PC-3 (cell line): ENCODE data around the gene CALML4. TPM values are rescaled to one million over a fixed set of nuclear protein-coding genes. Genes with fewer than 3 reads are reported as not detected.
A peak's percentile ranks its signal among the peaks of the same experiment; 100 is the strongest.

Source experiments
- ATAC-seq: fragments of 200-7000 bp; cut with Tn5 transposase; 2 replicates; pipeline ENCODE4 v1.9.1; 2020; ENCODE audit warnings: mild to moderate bottlenecking, moderate library complexity
- BruUV-seq: library from RNA; stranded (reverse); fragments of 400-500 nt; replicated peaks from 2 replicates; lab custom pipeline; 2021; lab: Mats Ljungman, UMichigan
- CTCF ChIA-PET: fragments of 300-600 bp; sonication (Branson Sonifier 250); formaldehyde crosslinking; loops from one replicate; lab custom pipeline; 2022; ENCODE audit warnings: antibody characterized with exemption; lab: Charles Lee
- POLR2A ChIA-PET: fragments of 300-600 bp; sonication (Branson Sonifier 250); formaldehyde crosslinking; loops from one replicate; lab custom pipeline; 2022; ENCODE audit warnings: antibody characterized with exemption; ENCODE audit not compliant: unreplicated experiment; lab: Charles Lee
- DNase-seq: peaks from one replicate; pipeline ENCODE4 v3.0.0-alpha.2; 2015
- H2AFZ ChIP-seq: fragments of 300-600 bp; sonication (generic); 2 replicates; pipeline ENCODE4 v1.6.0; 2016; ENCODE audit warnings: antibody characterized with exemption, low read length
- H3F3A ChIP-seq: fragments of 300-600 bp; sonication (generic); one replicate; pipeline ENCODE4 v1.6.0; 2017; ENCODE audit warnings: antibody characterized with exemption, low read length, control low read depth, mild to moderate bottlenecking; ENCODE audit not compliant: unreplicated experiment
- H3K27ac ChIP-seq: fragments of 300-600 bp; sonication (generic); 2 replicates; pipeline ENCODE4 v1.5.1; 2016; ENCODE audit warnings: mild to moderate bottlenecking, low read length
- H3K27me3 ChIP-seq: fragments of 300-600 bp; sonication (generic); 2 replicates; pipeline ENCODE4 v1.6.1; 2016; ENCODE audit warnings: low read length, mixed read lengths
- H3K36me3 ChIP-seq: fragments of 300-600 bp; sonication (generic); 2 replicates; pipeline ENCODE4 v1.6.1; 2016; ENCODE audit warnings: low read depth, mixed run types, low read length, mixed read lengths
- H3K4me1 ChIP-seq: fragments of 300-600 bp; sonication (generic); 2 replicates; pipeline ENCODE4 v1.5.1; 2016; ENCODE audit warnings: low read length; ENCODE audit not compliant: insufficient read depth
- H3K4me2 ChIP-seq: fragments of 300-600 bp; sonication (generic); 2 replicates; pipeline ENCODE4 v1.6.0; 2016; ENCODE audit warnings: low read length
- H3K4me3 ChIP-seq: fragments of 300-600 bp; sonication (generic); 2 replicates; pipeline ENCODE4 v1.5.1; 2016; ENCODE audit warnings: mild to moderate bottlenecking, low read length, mixed read lengths
- H3K79me2 ChIP-seq: fragments of 300-600 bp; sonication (generic); 2 replicates; pipeline ENCODE4 v1.6.1; 2017; ENCODE audit warnings: low read length, mixed read lengths
- H3K9ac ChIP-seq: fragments of 300-600 bp; sonication (generic); 2 replicates; pipeline ENCODE4 v1.6.0; 2016; ENCODE audit warnings: mild to moderate bottlenecking, low read length
- H3K9me2 ChIP-seq: fragments of 300-600 bp; sonication (generic); replicated peaks from 2 replicates; pipeline ENCODE4 v1.6.1; 2016; ENCODE audit warnings: mixed run types, low read length, mixed read lengths
- H3K9me3 ChIP-seq: fragments of 300-600 bp; sonication (generic); 2 replicates; pipeline ENCODE4 v1.6.1; 2016; ENCODE audit warnings: low read length, mixed read lengths
- H4K20me1 ChIP-seq: fragments of 300-600 bp; sonication (generic); 2 replicates; pipeline ENCODE4 v1.6.1; 2016; ENCODE audit warnings: low read length, mixed read lengths
- CTCF ChIP-seq: fragments of 300-600 bp; sonication (generic); conservative IDR thresholded peaks from 2 replicates; pipeline ENCODE4 v1.5.1; 2017; ENCODE audit warnings: antibody characterized with exemption, low read depth, mild to moderate bottlenecking, low read length
- EZH2 ChIP-seq: fragments of 300-600 bp; sonication (generic); IDR thresholded peaks from one replicate; pipeline ENCODE4 v1.6.1; 2017; ENCODE audit warnings: antibody characterized with exemption, mild to moderate bottlenecking, low read length; ENCODE audit not compliant: unreplicated experiment
- EZH2phosphoT487 ChIP-seq: fragments of 300-600 bp; sonication (generic); IDR thresholded peaks from 2 replicates; pipeline ENCODE4 v1.6.1; 2018; ENCODE audit warnings: mild to moderate bottlenecking, antibody characterized with exemption, low read length, borderline replicate concordance
- intact Hi-C: fragments of 100-400 bp; cut with micrococcal nuclease; formaldehyde crosslinking; loops from 2 replicates; pipeline ENCODE4 v1.9.0; 2023
- total RNA-seq: library from RNA; depleted of rRNA; stranded (reverse); fragments of >200 nt; gene quantifications from 2 replicates; pipeline ENCODE4 v1.2.3, GENCODE V29; 2014

CALML4 gene
- total RNA-seq, 1 experiment from 2014 or later, result 4.8 TPM

DNA sequence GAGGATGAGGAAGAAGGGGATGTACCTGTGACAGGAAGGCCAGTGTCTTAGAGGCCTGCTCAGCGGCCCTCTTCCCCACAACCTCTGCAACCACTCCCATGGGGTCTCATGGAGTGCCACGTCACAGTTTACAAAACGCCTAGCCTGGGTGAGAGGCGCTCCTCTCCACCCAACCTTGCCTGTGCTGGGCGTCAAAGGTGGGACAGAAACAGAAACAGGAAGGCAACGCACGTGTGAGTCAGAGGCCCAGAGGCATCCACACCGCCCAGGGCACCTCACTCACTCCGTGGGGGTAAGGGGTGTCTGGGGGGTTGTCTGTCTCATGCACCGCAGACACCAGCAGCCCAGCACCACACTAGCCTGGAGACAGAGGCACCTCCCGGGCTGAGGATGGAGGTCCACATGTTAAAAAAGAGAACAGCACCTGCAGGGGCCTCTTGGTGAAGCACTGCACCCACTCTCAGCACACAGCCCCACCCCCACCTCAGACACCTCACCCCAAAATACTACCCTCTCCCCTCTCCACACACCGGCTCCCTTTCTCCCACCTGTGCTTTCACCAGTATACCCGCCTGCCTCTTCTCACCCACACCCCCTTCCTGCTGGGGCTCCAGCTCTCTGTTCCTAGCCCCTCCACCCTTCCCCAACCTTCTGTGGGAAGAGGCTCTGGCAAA is 4.7 kb upstream of the CALML4 start:
- Histone ChIP-seq H3K9me3 (no peaks in the 10 kb centered on the region), H3K36me3 (no peaks in the 10 kb centered on the region), H3K4me2 (no peak overlapping the region), H3K27ac (no peak overlapping the region), H4K20me1 (no peaks in the 10 kb centered on the region), H3K9me2 (no peaks in the 10 kb centered on the region), H3K9ac (no peak overlapping the region), H3K4me3 (no peak overlapping the region), H3K79me2 (no peaks in the 10 kb centered on the region), H2AFZ (no peak overlapping the region), H3K27me3 (no peaks in the 10 kb centered on the region), H3K4me1 (no peaks in the 10 kb centered on the region), H3F3A (no peaks in the 10 kb centered on the region)
- intact Hi-C loops, result no loop called here
- ATAC-seq (peak; percentile 36; the same call in 1 of the 2 replicates), DNase-seq (no peak)
- TF ChIP-seq EZH2phosphoT487 (no peak), CTCF (no peak), EZH2 (no peak)
- no TSS peak for BruUV-seq
- POLR2A ChIA-PET, result no interaction called here
- CTCF ChIA-PET, result no interaction called here

GRCh38 chr15:68209272-68209671 is 4.1 kb upstream of the CALML4 start:
- ATAC-seq, result no peak
- ChIA-PET POLR2A (no interaction called here), CTCF (no interaction called here)
- no peaks in the 10 kb centered on the region for H3K79me2 ChIP-seq
- no peaks in the 10 kb centered on the region for H3K9me3 ChIP-seq
- no peaks in the 10 kb centered on the region for H3K4me1 ChIP-seq
- intact Hi-C loops, result no loop called here
- DNase-seq, result no peak
- H3F3A ChIP-seq, result no peaks in the 10 kb centered on the region
- H2AFZ ChIP-seq, result no peak overlapping the region
- TF ChIP-seq EZH2phosphoT487 (no peak), CTCF (no peak), EZH2 (no peak)
- H3K27me3 ChIP-seq, result no peaks in the 10 kb centered on the region
- H3K9ac ChIP-seq, result no peak overlapping the region
- no peak overlapping the region for H3K4me3 ChIP-seq
- no peak overlapping the region for H3K27ac ChIP-seq
- no peak overlapping the region for H3K4me2 ChIP-seq
- H3K36me3 ChIP-seq, result no peaks in the 10 kb centered on the region
- no peaks in the 10 kb centered on the region for H4K20me1 ChIP-seq
- H3K9me2 ChIP-seq, result no peaks in the 10 kb centered on the region
- no TSS peak for BruUV-seq

GRCh38 chr15:68208636-68209240 is 3.6 kb upstream of the CALML4 start:
- CTCF ChIA-PET, result no interaction called here
- no peaks in the 10 kb centered on the region for H3K27me3 ChIP-seq
- intact Hi-C loops, result no loop called here
- BruUV-seq, result no TSS peak
- H3K9me2 ChIP-seq, result no peaks in the 10 kb centered on the region
- no peak overlapping the region for H3K9ac ChIP-seq
- H3K9me3 ChIP-seq, result no peaks in the 10 kb centered on the region
- DNase-seq (no peak), ATAC-seq (no peak)
- POLR2A ChIA-PET, result no interaction called here
- H2AFZ ChIP-seq, result no peak overlapping the region
- TF ChIP-seq EZH2phosphoT487 (no peak), EZH2 (no peak)
- no peaks in the 10 kb centered on the region for H3F3A ChIP-seq
- H3K79me2 ChIP-seq, result no peaks in the 10 kb centered on the region
- H4K20me1 ChIP-seq, result no peaks in the 10 kb centered on the region
- no peaks in the 10 kb centered on the region for H3K4me1 ChIP-seq
- H3K36me3 ChIP-seq, result no peaks in the 10 kb centered on the region
- no peak overlapping the region for H3K4me2 ChIP-seq
- no peak overlapping the region for H3K4me3 ChIP-seq
- no peak overlapping the region for H3K27ac ChIP-seq
